K562 (cell line): ENCODE measurements around the gene SRGN. TPM values are rescaled to one million over a fixed set of nuclear protein-coding genes. Genes with fewer than 3 reads are reported as not detected.
A peak's percentile ranks its signal among the peaks of the same experiment; 100 is the strongest.

Experiments used
- ARNT ChIP-seq, 2 experiments: fragments of 450-650 bp; IDR thresholded peaks; 2 replicates each; pipeline ENCODE4 v1.6.1; 2016; ENCODE audit warnings: mild to moderate bottlenecking in 1 of 2
- BACH1 ChIP-seq: fragments of 200-800 bp; sonication (Bioruptor generic); IDR thresholded peaks from 2 replicates; pipeline ENCODE4 v1.6.1; 2016; ENCODE audit warnings: missing genetic modification characterization, missing compliant biosample characterization
- BCOR ChIP-seq: fragments of 450-650 bp; IDR thresholded peaks from 2 replicates; pipeline ENCODE4 v1.6.1; 2016
- CREB5 ChIP-seq: fragments of 250-450 bp; sonication (Bioruptor Pico); IDR thresholded peaks from 2 replicates; pipeline ENCODE4 v1.5.0; 2020; ENCODE audit warnings: mild to moderate bottlenecking
- EGR1 ChIP-seq: fragments of 450-650 bp; conservative IDR thresholded peaks from 2 replicates; pipeline ENCODE4 v1.6.1; 2017; ENCODE audit warnings: mild to moderate bottlenecking
- ELK3 ChIP-seq: fragments of 450-650 bp; formaldehyde crosslinking; IDR thresholded peaks from 2 replicates; pipeline ENCODE4 v1.4.0; 2020; ENCODE audit warnings: mild to moderate bottlenecking
- ETV1 ChIP-seq: fragments of 450-650 bp; conservative IDR thresholded peaks from 2 replicates; pipeline ENCODE4 v1.6.1; 2016; ENCODE audit warnings: missing genetic modification characterization, control low read depth, low read depth, missing compliant biosample characterization
- FOXA1 ChIP-seq: fragments of 450-650 bp; IDR thresholded peaks from 2 replicates; pipeline ENCODE4 v1.6.1; 2016; ENCODE audit warnings: mild to moderate bottlenecking, borderline replicate concordance
- IRF2 ChIP-seq: sonication (generic); formaldehyde crosslinking; IDR thresholded peaks from 2 replicates; pipeline ENCODE4 v1.8.1; 2022; ENCODE audit warnings: mild to moderate bottlenecking, missing genetic modification reagents
- PHB ChIP-seq: fragments of 250-450 bp; sonication (Bioruptor Pico); IDR thresholded peaks from 2 replicates; pipeline ENCODE4 v1.5.0; 2021
- POLR2AphosphoS2 ChIP-seq: IDR thresholded peaks from 2 replicates; pipeline ENCODE4 v1.6.1; 2012; ENCODE audit warnings: low read length, improper control_type of control experiment
- RBM15 ChIP-seq: fragments of 200-400 bp; formaldehyde crosslinking; IDR thresholded peaks from 2 replicates; pipeline ENCODE4 v1.6.1; 2018; ENCODE audit warnings: mild to moderate bottlenecking, low read length, moderate library complexity; ENCODE audit not compliant: insufficient read depth
- SAFB2 ChIP-seq: fragments of 200-400 bp; formaldehyde crosslinking; IDR thresholded peaks from 2 replicates; pipeline ENCODE4 v1.6.1; 2018; ENCODE audit warnings: borderline replicate concordance, low read length, low read depth, moderate library complexity; ENCODE audit not compliant: severe bottlenecking
- SMARCA5 ChIP-seq: fragments of 450-650 bp; IDR thresholded peaks from 2 replicates; pipeline ENCODE4 v1.6.1; 2016
- SMARCB1 ChIP-seq: IDR thresholded peaks from 2 replicates; pipeline ENCODE4 v1.6.1; 2011; ENCODE audit warnings: improper control_type of control experiment, low read depth; ENCODE audit not compliant: insufficient read length
- SMARCC2 ChIP-seq: fragments of 450-650 bp; IDR thresholded peaks from 2 replicates; pipeline ENCODE4 v1.6.1; 2017; ENCODE audit warnings: antibody characterized with exemption, moderate library complexity, mild to moderate bottlenecking, low read depth
- ZC3H4 ChIP-seq: sonication (generic); formaldehyde crosslinking; IDR thresholded peaks from 2 replicates; pipeline ENCODE4 v1.9.0; 2021; ENCODE audit warnings: missing genetic modification reagents, borderline replicate concordance
- ZNF263 ChIP-seq: sonication (generic); formaldehyde crosslinking; IDR thresholded peaks from 2 replicates; pipeline ENCODE4 v1.8.0; 2022; ENCODE audit warnings: mild to moderate bottlenecking, missing genetic modification reagents, borderline replicate concordance
- ZNF395 ChIP-seq: fragments of 200-800 bp; sonication (Bioruptor generic); IDR thresholded peaks from 2 replicates; pipeline ENCODE4 v1.6.1; 2017; ENCODE audit warnings: missing genetic modification characterization, missing compliant biosample characterization
- ZNF436 ChIP-seq: fragments of 250-450, 450-650 bp; sonication (Bioruptor Pico); formaldehyde crosslinking; IDR thresholded peaks from 2 replicates; pipeline ENCODE4 v1.7.0; 2020; ENCODE audit warnings: mild to moderate bottlenecking
- ZNF717 ChIP-seq: fragments of 250-450 bp; sonication (Bioruptor Pico); IDR thresholded peaks from 2 replicates; pipeline ENCODE4 v1.5.0; 2021
- polyA plus RNA-seq, 8 experiments: library from polyadenylated mRNA; depleted of rRNA in 4 of 8; stranded (reverse) in 5 of 8; unstranded in 3 of 8; fragments of >200 nt; fragmentation: Nextera tagmentation in 2 of 8; fragmentation: Illumina TruSeq in 1 of 8; extraction: Ambion mirVana in 2 of 8; extraction: Trizol in 1 of 8; gene quantifications; 2 replicates each; pipeline versions ENCODE4 v1.2.1 to v1.2.3, GENCODE V29; 2011 to 2014; ENCODE audit warnings: inconsistent platforms in 1 of 8, missing spikeins in 1 of 8
- total RNA-seq, 7 experiments: library from RNA; depleted of rRNA in 6 of 7; stranded (reverse); fragments of >200 nt in 6 of 7; fragmentation: Illumina TruSeq in 2 of 7; extraction: Trizol in 2 of 7; gene quantifications; 2 replicates each; pipeline versions ENCODE4 v1.2.1 to v1.2.3, GENCODE V29; 2011 to 2021; ENCODE audit warnings: low replicate concordance in 1 of 7
- TF ChIP-seq, protein P1 (sequence below): IDR thresholded peaks from 2 replicates; pipeline ENCODE4 v1.6.1; 2014; ENCODE audit warnings: antibody characterized with exemption
- TF ChIP-seq, protein P2 (sequence below), 3 experiments: fragments of 200-800 bp in 1 of 3; sonication (Bioruptor generic) in 1 of 3; sonication (generic) in 1 of 3; formaldehyde crosslinking in 1 of 3; IDR thresholded peaks; 2 replicates each; pipeline versions ENCODE4 v1.6.1 to v1.8.0; 2016 to 2022; ENCODE audit warnings: mild to moderate bottlenecking in 2 of 3, missing compliant biosample characterization in 2 of 3, missing genetic modification characterization in 2 of 3, missing genetic modification reagents in 1 of 3

Gene SRGN
- total and polyA plus RNA-seq, 9 of the 15 experiments (the other 6 are each of a cell fraction or from before 2014, with no cell fraction given) = 136 to 304 (median 180) TPM

DNA sequence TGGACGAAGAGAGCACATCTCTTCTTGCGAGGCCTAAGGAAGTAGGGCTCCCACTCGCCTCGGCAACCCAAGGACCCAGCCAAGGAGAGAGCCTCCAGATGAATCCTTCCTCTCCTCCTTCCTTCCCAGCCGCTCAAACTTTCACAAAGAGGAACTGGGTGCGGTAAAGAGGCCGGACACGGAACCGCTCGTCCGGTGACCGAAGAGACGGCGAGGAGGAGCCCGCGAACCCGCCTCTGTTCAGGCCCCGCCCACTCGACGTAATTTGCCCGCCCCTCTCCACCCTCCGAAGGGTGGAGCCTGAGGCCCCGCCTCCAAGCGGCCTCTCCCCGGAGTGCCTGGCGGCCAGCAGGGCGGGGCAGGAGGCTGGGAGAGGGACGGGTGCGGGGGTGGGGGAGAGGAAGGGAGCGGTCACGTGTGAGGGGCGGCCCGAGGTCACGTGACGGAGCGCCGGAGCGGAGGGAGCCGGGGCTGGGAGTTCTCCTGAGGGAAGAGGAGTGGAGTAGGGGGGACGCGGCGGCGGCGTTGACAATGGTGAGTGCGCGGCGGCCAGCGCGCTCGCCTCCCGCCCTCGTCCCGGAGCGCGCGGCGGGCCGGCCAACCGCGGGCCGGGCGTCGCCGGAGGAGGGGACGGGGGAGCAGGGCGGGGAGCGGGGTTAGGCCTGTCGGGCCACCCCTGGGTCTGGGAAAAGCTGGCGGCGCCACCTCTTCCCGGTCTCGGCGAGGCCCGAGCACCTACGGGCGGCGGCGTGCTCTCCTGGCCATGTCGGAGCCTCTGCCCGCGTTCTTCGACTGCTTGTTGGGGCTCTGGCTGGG is 36.1 kb downstream of the SRGN start, which contains the start of gene VPS26A (continued):
- TF ChIP-seq ZNF395 (CRISPR knock-in tag) (peak; percentile 70), EGR1 (peak; percentile 99), SMARCC2 (no peak), BACH1 (tag) (no peak), ELK3 (CRISPR knock-in tag) (no peak), ETV1 (tag) (peak; percentile 68), POLR2AphosphoS2 (peak; percentile 59; the same call in 1 of the 2 replicates), RBM15 (no peak), SAFB2 (no peak), FOXA1 (no peak), IRF2 (CRISPR knock-in tag) (no peak), ZNF436 (no peak), ZC3H4 (CRISPR knock-in tag) (no peak), CREB5 (CRISPR knock-in tag) (no peak), SMARCA5 (no peak), ZNF717 (CRISPR knock-in tag) (no peak), ARNT (IDR thresholded peaks at IDR 0.05) (no peak), SMARCB1 (no peak), PHB (CRISPR knock-in tag) (no peak), BCOR (0 out of 2 replicates have a peak, but pooled peaks have one; percentile 27), ZNF263 (CRISPR knock-in tag) (0 out of 2 replicates have a peak, but pooled peaks have one; percentile 10)
- TF ChIP-seq, protein P1, sequence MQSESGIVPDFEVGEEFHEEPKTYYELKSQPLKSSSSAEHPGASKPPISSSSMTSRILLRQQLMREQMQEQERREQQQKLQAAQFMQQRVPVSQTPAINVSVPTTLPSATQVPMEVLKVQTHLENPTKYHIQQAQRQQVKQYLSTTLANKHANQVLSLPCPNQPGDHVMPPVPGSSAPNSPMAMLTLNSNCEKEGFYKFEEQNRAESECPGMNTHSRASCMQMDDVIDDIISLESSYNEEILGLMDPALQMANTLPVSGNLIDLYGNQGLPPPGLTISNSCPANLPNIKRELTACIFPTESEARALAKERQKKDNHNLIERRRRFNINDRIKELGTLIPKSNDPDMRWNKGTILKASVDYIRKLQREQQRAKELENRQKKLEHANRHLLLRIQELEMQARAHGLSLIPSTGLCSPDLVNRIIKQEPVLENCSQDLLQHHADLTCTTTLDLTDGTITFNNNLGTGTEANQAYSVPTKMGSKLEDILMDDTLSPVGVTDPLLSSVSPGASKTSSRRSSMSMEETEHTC = peak; percentile 91; the same call in 1 of the 2 replicates
- TF ChIP-seq, protein P2, sequence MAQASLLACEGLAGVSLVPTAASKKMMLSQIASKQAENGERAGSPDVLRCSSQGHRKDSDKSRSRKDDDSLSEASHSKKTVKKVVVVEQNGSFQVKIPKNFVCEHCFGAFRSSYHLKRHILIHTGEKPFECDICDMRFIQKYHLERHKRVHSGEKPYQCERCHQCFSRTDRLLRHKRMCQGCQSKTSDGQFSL (CRISPR knock-in tag; IDR thresholded peaks at IDR 0.05) = no peak
- TF ChIP-seq, protein P2 (tag; IDR thresholded peaks at IDR 0.05) = no peak
